Body of pancreas (tissue), 4 donors: ENCODE data around the gene NQO2.

Source experiments
- POLR2A ChIP-seq, 3 donors: fragments of 450-650 bp; IDR thresholded peaks; one replicate each; pipeline ENCODE4 v1.6.1; 2016; ENCODE audit warnings: antibody characterized with exemption in 3 of 3, mild to moderate bottlenecking in 2 of 3
- TF ChIP-seq, protein P1 (sequence below), 7 experiments: fragments of 450-650 bp in 4 of 7; fragments of 200-600 bp in 3 of 7; sonication (generic) in 3 of 7; IDR thresholded peaks; one replicate each; pipeline ENCODE4 v1.5.1; 2016 to 2019; ENCODE audit warnings: antibody characterized with exemption in 7 of 7

- TF ChIP-seq, protein P1, sequence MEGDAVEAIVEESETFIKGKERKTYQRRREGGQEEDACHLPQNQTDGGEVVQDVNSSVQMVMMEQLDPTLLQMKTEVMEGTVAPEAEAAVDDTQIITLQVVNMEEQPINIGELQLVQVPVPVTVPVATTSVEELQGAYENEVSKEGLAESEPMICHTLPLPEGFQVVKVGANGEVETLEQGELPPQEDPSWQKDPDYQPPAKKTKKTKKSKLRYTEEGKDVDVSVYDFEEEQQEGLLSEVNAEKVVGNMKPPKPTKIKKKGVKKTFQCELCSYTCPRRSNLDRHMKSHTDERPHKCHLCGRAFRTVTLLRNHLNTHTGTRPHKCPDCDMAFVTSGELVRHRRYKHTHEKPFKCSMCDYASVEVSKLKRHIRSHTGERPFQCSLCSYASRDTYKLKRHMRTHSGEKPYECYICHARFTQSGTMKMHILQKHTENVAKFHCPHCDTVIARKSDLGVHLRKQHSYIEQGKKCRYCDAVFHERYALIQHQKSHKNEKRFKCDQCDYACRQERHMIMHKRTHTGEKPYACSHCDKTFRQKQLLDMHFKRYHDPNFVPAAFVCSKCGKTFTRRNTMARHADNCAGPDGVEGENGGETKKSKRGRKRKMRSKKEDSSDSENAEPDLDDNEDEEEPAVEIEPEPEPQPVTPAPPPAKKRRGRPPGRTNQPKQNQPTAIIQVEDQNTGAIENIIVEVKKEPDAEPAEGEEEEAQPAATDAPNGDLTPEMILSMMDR (IDR thresholded peaks at IDR 0.05), result no peak
- TF ChIP-seq POLR2A (IDR thresholded peaks at IDR 0.05), result no peak
These were observed 20.8 kb upstream of the NQO2 start for GRCh38 chr6:2978923-2979322.
